ENCODE measurements around the gene RMI2. TPM values are rescaled to one million over a fixed set of nuclear protein-coding genes. Genes with fewer than 3 reads are reported as not detected.

The RMI2 gene
- polyA plus RNA-seq, 2 of the 4 experiments (the other 2 are of a cell fraction), result 24.2 to 26.9 TPM

DNA sequence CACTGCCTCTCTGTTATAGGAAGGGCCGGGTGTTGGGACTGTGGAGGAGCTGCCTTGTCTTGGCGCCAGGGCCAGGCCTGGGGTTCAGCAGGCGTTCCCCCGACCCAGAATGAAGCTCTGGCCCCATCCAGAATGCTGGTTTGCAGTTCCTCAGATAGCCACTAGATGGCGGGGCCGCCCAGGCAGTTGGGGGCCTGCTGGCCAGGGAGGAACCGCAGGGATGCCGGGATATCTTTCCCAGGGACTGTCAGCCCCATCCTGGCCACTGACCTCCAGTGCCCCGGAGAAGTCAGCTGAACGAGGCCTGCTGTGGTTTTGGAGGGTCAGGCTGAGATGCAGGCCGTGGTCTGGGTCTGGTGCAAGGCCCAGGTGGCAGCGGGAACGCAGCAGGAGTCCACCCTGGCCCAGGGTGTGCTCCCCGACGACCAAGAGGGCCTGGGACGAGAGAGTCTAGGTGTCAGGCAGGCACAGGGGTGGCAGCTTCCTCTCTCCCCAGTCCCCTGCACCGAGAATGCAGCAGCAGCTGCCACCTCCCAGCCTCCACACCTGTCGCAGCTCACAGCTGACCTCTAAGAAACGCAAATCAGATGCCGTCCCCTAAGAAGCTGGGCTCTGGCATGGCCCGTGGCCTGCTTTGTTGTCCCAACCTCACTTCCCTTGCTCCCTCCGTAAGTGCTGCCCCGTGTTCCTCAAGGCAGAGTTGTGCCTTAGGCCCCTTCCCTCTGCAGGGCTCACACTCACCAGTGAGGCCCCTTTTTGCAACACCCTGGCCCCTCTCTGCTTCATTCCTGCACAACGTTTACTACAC, 51.2 kb downstream of the RMI2 start:
- 0 out of 3 replicates have a peak overlapping the region, but pooled peaks have one; percentile 28 for H3K4me2 ChIP-seq
- 76% methylated on average over 14 of the region's 24 CpGs for WGBS (ENCODE audit: missing lambda C conversion rate)
- no peak overlapping the region for H3K4me3 ChIP-seq
- ATAC-seq (peak; percentile 74 to 93), FAIRE-seq (peak; percentile 56), DNase-seq (ENCODE audit: low read depth in 1 of 2, low spot score in 1 of 2) (peak; percentile 67 to 94)
- TF ChIP-seq POLR2A (IDR thresholded peaks at IDR 0.05; ENCODE audit: low read length), result no peak
- no peak for TF ChIP-seq FOSL2 (IDR thresholded peaks at IDR 0.05)
- no peak for TF ChIP-seq FOSL2 (CRISPR knock-in tag; IDR thresholded peaks at IDR 0.05)
- TF ChIP-seq, protein P1, sequence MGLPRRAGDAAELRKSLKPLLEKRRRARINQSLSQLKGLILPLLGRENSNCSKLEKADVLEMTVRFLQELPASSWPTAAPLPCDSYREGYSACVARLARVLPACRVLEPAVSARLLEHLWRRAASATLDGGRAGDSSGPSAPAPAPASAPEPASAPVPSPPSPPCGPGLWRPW (IDR thresholded peaks at IDR 0.05), result no peak
- TF ChIP-seq FOXS1 (CRISPR knock-in tag; IDR thresholded peaks at IDR 0.05), result no peak
- TF ChIP-seq RARB (CRISPR knock-in tag; IDR thresholded peaks at IDR 0.05), result no peak
- TF ChIP-seq HDAC2 (IDR thresholded peaks at IDR 0.05), result no peak
- TF ChIP-seq TFCP2L1 (CRISPR knock-in tag; IDR thresholded peaks at IDR 0.05), result no peak
- TF ChIP-seq, protein P2, sequence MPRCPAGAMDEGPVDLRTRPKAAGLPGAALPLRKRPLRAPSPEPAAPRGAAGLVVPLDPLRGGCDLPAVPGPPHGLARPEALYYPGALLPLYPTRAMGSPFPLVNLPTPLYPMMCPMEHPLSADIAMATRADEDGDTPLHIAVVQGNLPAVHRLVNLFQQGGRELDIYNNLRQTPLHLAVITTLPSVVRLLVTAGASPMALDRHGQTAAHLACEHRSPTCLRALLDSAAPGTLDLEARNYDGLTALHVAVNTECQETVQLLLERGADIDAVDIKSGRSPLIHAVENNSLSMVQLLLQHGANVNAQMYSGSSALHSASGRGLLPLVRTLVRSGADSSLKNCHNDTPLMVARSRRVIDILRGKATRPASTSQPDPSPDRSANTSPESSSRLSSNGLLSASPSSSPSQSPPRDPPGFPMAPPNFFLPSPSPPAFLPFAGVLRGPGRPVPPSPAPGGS (IDR thresholded peaks at IDR 0.05), result no peak
- TF ChIP-seq MYC (IDR thresholded peaks at IDR 0.05; ENCODE audit: borderline replicate concordance, low read length), result no peak
- TF ChIP-seq, protein P3, sequence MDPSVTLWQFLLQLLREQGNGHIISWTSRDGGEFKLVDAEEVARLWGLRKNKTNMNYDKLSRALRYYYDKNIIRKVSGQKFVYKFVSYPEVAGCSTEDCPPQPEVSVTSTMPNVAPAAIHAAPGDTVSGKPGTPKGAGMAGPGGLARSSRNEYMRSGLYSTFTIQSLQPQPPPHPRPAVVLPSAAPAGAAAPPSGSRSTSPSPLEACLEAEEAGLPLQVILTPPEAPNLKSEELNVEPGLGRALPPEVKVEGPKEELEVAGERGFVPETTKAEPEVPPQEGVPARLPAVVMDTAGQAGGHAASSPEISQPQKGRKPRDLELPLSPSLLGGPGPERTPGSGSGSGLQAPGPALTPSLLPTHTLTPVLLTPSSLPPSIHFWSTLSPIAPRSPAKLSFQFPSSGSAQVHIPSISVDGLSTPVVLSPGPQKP (IDR thresholded peaks at IDR 0.05; ENCODE audit: low read depth, low read length), result no peak
- TF ChIP-seq CEBPB (IDR thresholded peaks at IDR 0.05), result no peak
- no peak for TF ChIP-seq NPAS2 (CRISPR knock-in tag; IDR thresholded peaks at IDR 0.05; ENCODE audit: borderline replicate concordance)
- no peak for TF ChIP-seq EHMT2 (IDR thresholded peaks at IDR 0.05; ENCODE audit: low read depth)
- peak; percentile 94 for TF ChIP-seq SMC3 (IDR thresholded peaks at IDR 0.05)
- TF ChIP-seq, protein P4, sequence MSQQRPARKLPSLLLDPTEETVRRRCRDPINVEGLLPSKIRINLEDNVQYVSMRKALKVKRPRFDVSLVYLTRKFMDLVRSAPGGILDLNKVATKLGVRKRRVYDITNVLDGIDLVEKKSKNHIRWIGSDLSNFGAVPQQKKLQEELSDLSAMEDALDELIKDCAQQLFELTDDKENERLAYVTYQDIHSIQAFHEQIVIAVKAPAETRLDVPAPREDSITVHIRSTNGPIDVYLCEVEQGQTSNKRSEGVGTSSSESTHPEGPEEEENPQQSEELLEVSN (IDR thresholded peaks at IDR 0.05; ENCODE audit: borderline replicate concordance, low read depth), result no peak
- no peak for TF ChIP-seq CHD2 (IDR thresholded peaks at IDR 0.05; ENCODE audit: low read length, partially characterized antibody)
- TF ChIP-seq, protein P5, sequence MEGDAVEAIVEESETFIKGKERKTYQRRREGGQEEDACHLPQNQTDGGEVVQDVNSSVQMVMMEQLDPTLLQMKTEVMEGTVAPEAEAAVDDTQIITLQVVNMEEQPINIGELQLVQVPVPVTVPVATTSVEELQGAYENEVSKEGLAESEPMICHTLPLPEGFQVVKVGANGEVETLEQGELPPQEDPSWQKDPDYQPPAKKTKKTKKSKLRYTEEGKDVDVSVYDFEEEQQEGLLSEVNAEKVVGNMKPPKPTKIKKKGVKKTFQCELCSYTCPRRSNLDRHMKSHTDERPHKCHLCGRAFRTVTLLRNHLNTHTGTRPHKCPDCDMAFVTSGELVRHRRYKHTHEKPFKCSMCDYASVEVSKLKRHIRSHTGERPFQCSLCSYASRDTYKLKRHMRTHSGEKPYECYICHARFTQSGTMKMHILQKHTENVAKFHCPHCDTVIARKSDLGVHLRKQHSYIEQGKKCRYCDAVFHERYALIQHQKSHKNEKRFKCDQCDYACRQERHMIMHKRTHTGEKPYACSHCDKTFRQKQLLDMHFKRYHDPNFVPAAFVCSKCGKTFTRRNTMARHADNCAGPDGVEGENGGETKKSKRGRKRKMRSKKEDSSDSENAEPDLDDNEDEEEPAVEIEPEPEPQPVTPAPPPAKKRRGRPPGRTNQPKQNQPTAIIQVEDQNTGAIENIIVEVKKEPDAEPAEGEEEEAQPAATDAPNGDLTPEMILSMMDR (IDR thresholded peaks at IDR 0.05), result peak; percentile 93
- no peak for TF ChIP-seq SREBF2 (IDR thresholded peaks at IDR 0.05)
- TF ChIP-seq RFX5 (IDR thresholded peaks at IDR 0.05), result no peak
- TF ChIP-seq MAZ (IDR thresholded peaks at IDR 0.05; ENCODE audit: borderline replicate concordance, low read depth, low read length), result peak; percentile 57; the same call in 1 of the 2 replicates
- TF ChIP-seq EHF (CRISPR knock-in tag; IDR thresholded peaks at IDR 0.05), result no peak
- no peak for TF ChIP-seq RNF2 (IDR thresholded peaks at IDR 0.05; ENCODE audit: borderline replicate concordance, low read depth)
- TF ChIP-seq EP300 (IDR thresholded peaks at IDR 0.05), result no peak
- TF ChIP-seq KDM1A (IDR thresholded peaks at IDR 0.05; ENCODE audit: low read depth), result 0 out of 2 replicates have a peak, but pooled peaks have one; percentile 25
- TF ChIP-seq RAD21 (conservative IDR thresholded peaks at IDR 0.05 in 1 of 2, IDR thresholded peaks at IDR 0.05 in 1 of 2), result peak; percentile 99
- no peak for TF ChIP-seq ZC3H11A (IDR thresholded peaks at IDR 0.05)
- ChIA-PET CTCF (interaction anchor here (0.6 to 21.2 kb wide), 101 partner anchors 5 to 671 kb away, joined by 3 to 344 read pairs (median 5); partner anchors contain the start of genes TXNDC11 and ZC3H7A), POLR2A (interaction anchor here (0.6 kb wide), 1 partner anchor 141 kb away, joined by 3 read pairs; the partner anchor contains the start of gene SOCS1)
- H3K9me3 ChIP-seq, result no peaks in the 10 kb centered on the region
- peak overlapping the region; percentile 73 to 81 for H3K27ac ChIP-seq
- H3K4me1 ChIP-seq, result peaks cover 4% of the 10 kb centered on the region; the same call in 2 of the 3 replicates
